CD4-positive, alpha-beta T cell treated with Interleukin-15 for 4 hours (primary cell): Measurements from ENCODE around the gene LRCH1.

Experiments used
- DNase-seq: peaks from one replicate; pipeline ENCODE4 v3.0.0-alpha.2; 2020; ENCODE audit warnings: low spot score

LRCH1 gene

DNA sequence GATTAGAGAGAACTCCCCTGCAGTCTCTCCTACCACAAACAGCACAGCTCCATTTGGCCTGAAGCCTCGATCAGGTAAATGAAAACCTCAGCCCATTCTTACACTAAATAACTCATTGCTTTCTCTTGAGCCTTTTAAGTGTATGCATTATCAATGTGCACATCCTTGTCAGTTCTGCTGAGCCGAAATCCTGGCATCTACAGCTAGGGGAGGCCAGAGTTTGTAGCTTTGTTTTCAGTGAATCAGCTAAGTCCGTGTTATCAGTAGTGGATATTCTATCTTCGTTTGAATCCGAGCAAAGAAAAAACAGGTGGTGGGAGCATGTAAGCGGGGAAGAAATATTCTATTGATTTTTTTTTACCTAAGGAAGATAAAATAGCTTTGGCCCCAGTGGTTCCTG is 159.6 kb downstream of the LRCH1 start:
- no peak for DNase-seq

DNA sequence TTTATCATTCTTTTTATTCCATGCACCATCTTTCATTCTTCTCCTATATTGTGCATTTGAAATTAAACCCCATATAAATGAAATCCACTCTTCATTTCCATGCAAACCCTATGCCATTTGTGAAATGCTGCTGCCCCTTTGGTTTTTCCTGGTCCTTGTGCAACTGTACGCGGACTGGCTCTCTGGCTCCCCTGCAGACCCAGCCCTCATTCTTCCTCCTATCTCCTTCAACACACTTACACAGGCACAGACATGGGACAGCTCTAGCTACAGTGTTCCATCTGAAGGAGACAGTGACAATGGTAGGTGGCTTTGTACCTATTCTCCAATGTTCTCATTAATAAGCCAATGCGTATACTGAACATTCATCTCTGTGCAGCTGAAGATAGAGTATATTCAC is 162.4 kb downstream of the LRCH1 start:
- DNase-seq, result no peak

DNA sequence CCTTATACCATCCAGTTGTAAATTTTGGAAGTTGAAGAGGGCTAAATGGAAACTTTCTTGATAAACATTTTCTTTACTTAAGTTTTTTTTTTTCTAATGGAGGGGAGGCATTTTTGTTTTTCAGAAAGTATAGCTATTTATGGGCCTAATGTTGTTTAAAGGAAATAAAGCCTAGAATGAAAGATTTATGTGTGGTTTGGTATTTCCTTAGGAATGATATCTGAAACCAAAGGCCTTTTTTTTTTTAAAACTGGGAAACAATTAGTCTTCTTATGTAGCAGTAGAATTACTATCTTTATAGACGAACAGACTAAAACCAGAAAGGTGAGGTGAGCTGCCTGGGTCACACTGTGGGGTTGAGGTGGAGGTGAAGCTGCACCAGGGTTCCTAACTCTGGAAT is 163.9 kb downstream of the LRCH1 start:
- DNase-seq, result no peak

DNA sequence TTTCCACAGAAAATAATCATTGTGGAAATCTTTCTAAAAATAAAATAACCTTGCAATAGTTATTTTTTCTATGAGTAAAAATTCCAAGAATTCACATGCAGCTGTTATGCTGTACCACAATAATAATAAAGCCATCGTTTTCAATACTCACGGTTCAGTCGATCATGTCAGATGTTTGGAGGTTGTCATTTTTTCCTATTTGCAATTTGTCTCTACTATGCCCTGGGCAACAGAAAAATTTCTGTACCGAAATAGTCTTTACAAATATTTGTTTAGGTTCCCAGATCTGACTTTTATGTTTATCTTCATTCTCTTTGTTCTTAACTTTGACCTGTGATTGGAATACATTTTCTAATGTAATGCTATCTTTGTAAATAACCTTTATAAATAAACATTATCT is 164.3 kb downstream of the LRCH1 start:
- no peak for DNase-seq

DNA sequence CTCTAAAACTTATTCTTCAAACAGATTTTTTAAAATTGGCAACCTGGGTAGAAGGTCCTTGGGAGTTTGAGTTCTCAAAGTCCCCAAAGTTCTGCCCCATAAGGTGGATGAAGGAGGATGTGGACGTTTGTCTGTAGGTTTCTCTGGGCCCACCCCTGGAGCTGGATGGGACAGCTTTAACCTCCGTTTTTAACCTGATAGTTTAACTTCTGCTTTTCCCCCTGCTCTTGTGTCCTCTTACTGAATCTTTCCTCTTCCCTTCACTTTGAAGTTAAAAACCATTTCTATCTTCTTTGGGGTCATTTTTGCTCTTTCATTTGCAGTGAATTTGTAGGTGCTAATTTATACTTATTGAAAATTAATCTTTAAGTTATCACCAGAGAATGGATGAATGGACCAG is 164.9 kb downstream of the LRCH1 start:
- DNase-seq, result no peak

DNA sequence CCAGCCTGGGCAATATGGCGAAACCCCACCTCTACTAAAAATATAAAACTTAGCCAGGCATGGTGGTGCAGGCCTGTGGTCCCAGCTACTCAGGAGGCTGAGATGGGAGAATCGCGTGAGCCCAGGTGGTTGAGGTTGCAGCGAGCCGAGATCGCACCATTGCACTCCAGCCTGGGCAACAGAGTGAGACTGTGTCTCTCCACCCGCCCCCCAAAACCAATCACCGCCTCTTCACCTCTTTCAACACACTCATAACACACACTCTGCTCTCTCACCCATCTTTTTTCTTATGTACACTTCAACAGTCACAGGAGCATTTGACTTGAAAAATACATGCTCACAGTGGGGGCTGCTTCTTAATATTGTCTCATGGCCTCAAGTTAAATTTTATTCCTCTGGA is 167.2 kb downstream of the LRCH1 start:
- DNase-seq, result no peak

DNA sequence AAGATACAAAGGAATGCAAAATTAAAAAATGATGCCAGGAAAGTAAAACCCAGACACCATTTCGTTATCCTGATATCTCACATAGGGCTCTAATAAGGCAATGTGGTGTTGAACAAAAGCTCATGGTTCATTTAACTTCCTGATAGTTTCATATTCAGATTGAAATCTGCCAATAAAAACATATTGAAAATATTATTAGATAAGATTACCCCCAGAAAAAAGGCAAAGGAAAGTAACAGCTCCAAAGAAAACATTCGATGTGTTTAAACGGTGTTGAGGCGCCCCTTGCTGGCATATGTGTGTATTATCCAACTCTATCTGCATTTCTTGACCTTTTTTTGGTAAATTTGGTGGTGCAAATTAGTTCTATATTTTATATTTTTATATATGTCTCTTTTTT is 168.1 kb downstream of the LRCH1 start:
- DNase-seq, result peak; percentile 42

DNA sequence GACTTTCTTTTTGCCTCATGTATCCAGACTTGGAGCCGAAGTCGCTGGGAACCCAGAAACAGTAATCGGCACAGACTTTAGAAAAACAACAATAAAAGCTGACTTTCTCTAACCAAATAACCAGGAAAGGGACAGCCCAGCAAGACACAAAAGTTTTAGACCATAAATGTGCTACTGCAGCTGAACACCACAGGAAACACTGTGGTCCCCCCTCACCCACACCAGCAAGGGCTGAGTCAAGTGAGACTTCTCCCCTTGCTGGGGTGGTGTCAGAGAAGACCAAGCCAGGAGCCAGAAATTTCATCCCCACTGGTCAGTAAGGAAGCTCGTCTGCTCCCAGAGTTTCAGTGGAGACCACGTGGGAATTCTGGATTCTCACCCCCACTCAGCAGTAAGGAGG is 173.4 kb downstream of the LRCH1 start:
- no peak for DNase-seq

DNA sequence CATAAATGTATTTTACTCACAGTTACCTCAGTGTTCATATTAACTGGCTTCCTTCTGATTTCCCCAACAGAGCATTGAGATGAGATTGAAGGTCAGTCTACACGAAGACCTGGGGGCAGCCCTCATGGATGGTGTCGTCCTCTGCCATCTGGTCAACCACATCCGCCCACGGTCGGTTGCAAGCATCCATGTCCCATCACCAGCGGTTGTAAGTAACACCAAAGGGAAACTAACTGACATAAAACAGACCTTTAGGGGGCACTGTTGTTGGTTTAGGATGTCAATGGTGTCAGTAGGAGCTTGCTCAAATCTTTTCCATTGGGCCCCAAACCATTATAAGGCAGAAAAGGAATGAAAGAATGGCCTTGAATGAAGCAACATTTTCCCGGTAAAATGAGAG is 175.8 kb downstream of the LRCH1 start:
- DNase-seq, result peak; percentile 12

DNA sequence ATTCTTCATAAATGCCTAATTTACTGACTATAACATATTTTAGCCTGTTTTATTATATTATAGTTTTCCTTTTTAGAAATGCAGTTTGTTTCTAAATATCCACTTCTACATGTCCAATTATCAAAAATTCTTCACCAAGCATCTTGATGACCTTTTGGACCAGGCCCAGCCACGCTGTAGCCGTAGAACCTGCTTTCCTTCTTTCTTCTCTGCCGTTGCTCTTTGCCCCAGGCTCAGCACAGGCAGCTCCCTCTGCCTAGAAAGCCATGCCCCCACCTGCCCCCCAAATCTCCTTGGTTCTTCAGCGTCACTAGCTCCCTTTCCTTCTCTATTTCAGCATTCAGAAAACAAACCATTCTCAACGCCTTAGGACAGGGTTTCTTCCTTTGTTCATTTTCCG is 178.6 kb downstream of the LRCH1 start:
- no peak for DNase-seq

DNA sequence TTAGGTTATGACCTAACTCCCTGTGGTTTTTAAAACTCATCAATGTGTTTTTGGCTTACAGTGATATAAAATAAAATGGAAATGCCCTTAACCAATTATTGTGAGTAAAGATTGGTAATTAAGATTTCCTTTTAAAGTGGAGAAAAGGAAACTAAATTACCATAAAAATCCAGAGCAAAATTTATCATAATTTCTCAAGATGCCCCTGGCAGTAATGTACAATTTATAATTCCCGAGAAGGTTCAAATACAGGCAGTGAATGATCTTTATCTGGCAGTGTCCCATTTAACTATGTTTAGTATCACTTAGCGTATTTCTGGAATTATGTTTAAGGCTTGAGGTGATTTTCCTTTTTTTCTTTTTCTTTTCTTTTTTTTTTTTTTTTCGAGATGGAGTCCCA is 182.5 kb downstream of the LRCH1 start:
- no peak for DNase-seq

DNA sequence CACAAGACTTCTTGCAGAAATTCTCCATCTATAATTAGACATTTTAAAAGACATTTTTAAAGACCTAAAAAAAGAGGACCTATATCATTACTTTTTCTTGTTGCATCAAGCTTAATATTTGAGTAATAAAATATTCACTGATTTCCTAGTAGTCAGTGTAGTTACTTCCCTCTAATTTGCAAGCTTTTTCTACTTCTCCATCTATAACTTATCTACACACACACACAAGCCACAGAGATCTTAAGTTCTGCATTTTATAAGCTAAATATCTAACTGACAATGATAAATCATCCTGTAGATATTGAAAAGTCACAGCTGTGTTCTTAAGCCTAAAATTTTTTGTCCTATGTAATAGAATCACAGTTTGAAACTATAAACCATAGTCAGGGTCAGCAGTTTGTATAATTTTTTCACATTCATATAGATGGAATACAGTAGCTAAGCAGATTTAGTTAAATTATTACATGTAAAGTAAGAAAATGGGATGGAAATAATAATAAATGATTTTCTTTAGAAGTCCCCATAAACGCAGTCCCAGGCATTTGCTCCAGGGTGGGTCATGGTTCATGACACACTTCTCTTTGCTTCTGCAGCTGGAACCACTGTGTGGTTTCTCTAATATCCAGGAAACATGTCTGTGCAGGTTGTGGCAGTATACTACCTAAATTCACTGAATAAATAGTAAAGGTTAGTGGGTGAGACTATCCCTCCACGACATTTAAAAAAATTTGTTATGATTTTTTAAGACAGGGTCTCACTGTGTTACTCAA is 183.8 kb downstream of the LRCH1 start:
- DNase-seq, result no peak

DNA sequence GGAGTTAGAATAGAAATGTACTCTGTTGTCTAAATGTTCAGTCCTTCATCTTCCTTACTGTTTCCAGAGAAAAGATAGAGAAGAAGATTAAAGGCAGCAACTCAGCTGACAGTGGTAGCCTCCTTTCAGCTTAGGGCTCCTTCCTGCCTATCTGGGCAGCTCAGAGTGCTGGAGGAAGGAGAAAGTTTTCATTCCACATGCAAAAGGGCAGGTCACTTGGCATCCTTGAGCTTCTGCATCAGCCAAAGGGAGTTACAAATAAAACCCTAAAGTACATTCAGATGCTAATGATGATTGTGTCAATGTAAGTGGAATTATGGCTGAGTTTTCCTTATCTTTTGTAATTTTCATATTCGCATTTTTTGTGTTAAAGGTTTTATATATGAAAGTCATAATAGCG is 185.1 kb downstream of the LRCH1 start:
- no peak for DNase-seq

DNA sequence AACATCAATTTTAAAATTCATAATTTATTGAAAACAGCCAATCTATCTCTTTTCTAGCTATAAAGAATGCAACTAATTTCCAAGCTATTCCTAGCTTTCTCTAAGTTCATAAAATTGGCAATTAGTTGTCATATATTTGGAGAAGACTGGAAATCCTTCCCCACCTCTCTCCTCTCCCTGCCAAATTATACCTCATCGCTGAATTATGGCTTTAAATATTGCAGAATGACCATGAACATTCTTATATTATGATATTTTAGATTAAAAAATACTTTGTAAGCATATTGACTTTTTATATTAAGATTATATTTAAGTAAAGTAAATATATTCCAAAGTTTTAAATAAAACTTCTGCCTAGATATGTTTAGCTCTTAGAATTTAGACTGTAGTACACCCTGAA is 185.8 kb downstream of the LRCH1 start:
- DNase-seq, result no peak

DNA sequence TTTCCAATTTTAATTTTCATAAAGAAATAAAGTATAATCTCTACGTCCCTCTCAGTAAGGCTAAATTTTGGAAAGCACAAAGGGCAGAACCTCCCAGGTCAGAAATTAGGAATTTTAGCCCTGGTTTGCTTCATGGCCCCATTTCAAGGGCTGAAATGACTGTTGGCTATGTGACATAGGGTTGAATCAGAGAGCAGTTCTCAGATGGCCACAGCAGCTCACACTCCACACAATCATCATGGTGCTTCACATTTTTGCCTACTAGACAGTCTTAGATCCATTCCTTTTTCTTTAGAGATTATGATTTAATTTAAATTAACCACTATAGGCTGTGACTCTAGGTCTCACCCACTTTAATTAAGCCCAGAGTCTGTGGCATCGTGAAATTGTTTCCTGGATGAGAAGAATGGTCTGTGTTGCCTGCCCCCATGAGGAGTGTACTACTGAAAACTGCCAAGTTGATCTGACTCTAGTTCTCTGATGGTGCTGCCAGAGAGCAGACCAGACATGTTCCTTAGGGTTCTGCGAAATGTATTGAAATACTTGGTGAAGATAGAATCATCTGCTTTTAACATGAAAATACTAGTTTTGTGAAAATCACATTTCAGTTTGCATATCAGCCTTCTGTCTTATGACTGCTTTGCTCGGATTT is 186.6 kb downstream of the LRCH1 start:
- DNase-seq, result no peak

DNA sequence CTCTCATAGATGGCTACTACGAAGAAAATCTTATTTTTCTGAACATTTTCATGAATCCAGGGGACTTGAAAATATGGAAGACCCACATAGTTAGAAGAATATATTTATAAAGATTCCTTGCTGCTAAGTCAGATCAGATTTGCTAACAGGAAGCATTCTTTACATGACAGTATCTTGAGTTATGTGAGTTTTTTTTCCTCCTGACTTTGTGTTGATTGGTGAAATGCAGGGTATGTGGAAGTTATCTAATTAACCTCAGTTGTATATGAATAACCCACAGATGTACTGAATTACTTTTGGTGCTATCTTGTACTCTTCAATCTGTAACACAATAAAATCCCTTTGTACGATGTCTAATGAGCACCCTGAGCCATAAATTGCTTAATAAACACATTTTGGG is 190.2 kb downstream of the LRCH1 start:
- no peak for DNase-seq

DNA sequence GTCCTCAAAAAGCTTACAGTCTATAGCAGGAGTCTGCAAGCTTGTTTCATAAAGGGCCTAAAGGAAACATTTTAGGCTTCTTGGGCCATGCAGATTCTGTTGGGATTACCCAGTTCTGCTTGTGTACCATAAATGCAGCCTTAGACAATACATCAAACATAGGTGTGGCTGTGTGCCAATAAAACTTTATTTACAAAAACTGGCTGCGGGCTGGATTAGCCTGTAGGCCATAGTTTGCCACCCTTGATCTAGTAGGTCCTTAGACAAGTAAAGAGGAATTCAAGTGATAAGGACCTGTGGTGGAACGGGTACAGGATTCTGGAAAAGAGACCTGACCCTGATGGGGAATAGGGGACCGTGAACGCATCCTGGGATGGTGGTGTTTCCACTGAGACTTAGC is 192.1 kb downstream of the LRCH1 start:
- no peak for DNase-seq

DNA sequence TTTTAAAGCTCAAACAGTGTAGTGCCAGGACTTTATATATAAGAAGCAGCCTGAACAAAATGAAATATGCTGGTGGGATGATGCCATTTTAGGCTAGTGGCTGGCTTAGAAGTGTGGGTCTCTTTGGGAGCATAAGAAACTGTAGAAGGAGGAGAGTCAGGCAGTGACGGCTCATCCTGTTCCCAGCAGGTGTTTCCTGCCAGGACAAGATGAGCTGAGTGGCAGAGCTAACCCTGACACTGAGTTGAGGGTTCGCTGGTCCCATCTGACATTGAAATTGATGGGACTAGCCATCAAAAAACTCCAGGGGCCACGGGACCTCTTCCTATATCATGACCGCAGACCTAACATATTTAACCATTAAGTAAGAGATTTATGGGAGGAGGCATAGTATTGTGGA is 192.7 kb downstream of the LRCH1 start:
- no peak for DNase-seq

DNA sequence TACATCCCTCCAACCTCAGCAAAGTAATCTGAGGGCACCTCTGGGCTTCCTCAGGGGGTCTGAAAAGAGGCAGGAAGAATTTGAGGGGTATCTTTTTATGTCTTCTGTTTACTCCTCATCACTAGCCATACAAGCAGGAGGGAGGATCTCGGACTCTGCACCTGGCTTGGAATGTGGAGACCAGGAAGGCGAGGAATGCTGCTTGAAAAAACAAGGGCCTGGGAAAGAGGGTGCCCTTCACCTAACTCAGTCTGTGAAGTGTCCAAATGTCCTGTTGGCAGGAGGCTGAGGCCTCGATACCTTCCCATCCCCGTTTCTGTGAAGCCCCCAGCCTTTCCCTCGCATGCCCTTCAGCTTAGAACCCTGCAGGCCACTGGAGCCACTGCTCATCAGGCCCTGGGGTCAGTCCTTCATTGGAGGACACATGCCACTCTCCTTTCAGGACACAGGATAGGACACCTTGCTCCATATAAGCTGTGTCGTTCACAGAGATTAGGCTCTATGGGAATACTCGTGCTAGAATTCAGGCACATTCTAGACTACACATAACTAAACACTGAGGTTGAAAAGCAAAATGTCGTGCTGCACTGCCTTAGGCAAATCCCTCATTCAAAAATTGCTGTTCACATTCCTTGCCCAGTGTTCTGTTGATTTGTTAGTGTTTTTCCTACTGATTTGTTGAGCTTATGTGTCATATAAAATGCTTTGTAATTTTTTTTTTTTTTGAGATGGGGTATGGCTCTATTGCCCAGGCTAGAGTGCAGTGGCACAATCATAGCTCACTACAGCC is 194.3 kb downstream of the LRCH1 start:
- no peak for DNase-seq

DNA sequence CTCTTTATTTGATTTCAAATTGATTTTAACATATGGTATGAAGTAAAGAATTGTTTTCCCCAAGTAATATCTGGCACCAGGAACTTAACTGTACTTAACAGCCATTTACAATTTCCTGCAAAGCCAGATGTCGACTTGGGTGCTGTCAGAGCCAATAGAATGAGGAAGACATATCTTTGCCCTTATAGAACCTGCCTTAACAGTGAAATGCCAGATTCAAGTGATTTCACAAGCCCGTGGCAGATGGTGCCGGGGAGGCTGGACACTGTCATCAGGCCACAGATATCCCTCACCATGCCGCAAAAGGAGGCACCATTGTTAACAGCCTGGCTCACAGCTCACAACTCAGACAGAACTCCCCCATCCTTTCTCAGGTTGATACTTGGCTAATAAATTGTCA is 195.3 kb downstream of the LRCH1 start:
- no peak for DNase-seq

DNA sequence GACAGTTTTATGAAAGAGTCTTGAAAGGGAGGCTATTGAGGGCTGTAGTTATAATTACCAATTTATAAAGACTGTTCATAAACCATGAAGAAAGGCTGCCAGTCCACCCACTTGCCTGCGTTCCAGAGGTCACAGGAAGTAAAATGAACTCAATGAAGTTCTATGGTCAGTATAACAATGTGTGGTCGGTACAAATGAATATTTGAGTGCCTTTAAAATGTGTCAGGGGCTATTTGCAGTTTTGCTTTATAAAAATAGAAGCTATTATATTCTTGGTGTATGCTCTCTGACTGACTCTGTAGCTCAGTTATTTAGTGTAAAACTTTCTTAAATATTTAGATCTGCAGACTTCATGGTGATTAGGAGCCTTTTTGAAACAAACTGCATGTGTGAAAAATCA is 197.0 kb downstream of the LRCH1 start:
- no peak for DNase-seq

DNA sequence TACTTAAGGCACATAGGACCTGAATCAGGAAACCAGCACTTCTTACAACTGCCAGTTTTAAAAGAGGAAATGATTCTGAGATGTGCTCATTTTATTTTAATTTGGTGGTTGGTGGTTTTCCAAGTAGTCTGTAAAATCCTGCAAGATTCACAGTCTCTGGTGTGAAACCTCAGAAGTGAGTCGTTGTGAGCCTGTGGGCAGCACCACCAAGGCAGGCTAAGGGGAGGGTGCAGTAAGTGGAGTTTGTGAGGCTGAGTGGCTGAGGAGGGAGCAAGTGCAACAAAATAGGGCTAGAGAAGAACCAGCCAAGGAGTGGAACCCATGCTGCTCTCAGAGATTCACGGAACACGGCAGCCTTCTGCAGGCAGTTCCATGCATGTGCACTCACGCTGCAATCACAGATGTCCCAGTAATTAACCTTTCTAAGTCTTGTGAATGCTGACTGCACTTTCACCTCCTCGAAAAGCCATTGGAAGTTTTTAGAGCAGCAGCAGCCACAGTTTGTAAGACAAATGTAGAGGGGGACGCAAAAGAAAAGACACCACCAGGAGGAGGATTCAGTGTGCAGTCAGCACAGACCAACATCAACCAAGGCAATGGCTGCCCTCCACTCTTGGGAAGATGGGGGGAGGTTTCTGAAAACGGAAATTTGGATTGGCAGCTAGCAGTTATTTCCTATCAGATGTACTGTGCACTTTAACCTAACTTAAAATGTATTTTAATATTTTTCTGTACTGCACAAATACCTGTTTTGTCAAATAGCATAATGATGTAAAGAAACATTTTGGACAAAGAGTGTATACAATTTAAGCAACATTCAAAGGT is 199.1 kb downstream of the LRCH1 start:
- peak; percentile 75 for DNase-seq
